ENCODE data around the gene DBNDD1. TPM values are rescaled to one million over a fixed set of nuclear protein-coding genes. Genes with fewer than 3 reads are reported as not detected.
"Not testable (repeated sequence)": the region's sequence is repeated elsewhere in the genome, so short reads cannot be mapped to it uniquely, and the experiment has no call there.

DBNDD1 gene
- total and polyA plus RNA-seq, 2 experiments from 2014 or later = 63.3 to 90.8 TPM

DNA sequence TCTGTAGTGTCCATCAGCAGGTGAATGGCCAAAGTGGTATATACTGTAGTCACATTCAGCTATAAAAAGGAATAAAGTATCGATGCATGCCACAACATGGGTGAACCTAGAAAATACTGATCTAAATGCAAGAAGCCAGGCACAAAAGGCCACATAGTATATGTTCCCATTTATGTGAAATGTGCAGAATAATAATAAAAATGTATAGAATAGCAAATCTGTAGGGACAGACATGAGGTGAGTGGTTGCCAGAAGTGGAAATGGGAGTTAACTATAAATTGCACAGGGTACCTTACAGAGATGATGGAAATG lies 23.1 kb downstream of the DBNDD1 start (continued):
- TF ChIP-seq, protein P1, sequence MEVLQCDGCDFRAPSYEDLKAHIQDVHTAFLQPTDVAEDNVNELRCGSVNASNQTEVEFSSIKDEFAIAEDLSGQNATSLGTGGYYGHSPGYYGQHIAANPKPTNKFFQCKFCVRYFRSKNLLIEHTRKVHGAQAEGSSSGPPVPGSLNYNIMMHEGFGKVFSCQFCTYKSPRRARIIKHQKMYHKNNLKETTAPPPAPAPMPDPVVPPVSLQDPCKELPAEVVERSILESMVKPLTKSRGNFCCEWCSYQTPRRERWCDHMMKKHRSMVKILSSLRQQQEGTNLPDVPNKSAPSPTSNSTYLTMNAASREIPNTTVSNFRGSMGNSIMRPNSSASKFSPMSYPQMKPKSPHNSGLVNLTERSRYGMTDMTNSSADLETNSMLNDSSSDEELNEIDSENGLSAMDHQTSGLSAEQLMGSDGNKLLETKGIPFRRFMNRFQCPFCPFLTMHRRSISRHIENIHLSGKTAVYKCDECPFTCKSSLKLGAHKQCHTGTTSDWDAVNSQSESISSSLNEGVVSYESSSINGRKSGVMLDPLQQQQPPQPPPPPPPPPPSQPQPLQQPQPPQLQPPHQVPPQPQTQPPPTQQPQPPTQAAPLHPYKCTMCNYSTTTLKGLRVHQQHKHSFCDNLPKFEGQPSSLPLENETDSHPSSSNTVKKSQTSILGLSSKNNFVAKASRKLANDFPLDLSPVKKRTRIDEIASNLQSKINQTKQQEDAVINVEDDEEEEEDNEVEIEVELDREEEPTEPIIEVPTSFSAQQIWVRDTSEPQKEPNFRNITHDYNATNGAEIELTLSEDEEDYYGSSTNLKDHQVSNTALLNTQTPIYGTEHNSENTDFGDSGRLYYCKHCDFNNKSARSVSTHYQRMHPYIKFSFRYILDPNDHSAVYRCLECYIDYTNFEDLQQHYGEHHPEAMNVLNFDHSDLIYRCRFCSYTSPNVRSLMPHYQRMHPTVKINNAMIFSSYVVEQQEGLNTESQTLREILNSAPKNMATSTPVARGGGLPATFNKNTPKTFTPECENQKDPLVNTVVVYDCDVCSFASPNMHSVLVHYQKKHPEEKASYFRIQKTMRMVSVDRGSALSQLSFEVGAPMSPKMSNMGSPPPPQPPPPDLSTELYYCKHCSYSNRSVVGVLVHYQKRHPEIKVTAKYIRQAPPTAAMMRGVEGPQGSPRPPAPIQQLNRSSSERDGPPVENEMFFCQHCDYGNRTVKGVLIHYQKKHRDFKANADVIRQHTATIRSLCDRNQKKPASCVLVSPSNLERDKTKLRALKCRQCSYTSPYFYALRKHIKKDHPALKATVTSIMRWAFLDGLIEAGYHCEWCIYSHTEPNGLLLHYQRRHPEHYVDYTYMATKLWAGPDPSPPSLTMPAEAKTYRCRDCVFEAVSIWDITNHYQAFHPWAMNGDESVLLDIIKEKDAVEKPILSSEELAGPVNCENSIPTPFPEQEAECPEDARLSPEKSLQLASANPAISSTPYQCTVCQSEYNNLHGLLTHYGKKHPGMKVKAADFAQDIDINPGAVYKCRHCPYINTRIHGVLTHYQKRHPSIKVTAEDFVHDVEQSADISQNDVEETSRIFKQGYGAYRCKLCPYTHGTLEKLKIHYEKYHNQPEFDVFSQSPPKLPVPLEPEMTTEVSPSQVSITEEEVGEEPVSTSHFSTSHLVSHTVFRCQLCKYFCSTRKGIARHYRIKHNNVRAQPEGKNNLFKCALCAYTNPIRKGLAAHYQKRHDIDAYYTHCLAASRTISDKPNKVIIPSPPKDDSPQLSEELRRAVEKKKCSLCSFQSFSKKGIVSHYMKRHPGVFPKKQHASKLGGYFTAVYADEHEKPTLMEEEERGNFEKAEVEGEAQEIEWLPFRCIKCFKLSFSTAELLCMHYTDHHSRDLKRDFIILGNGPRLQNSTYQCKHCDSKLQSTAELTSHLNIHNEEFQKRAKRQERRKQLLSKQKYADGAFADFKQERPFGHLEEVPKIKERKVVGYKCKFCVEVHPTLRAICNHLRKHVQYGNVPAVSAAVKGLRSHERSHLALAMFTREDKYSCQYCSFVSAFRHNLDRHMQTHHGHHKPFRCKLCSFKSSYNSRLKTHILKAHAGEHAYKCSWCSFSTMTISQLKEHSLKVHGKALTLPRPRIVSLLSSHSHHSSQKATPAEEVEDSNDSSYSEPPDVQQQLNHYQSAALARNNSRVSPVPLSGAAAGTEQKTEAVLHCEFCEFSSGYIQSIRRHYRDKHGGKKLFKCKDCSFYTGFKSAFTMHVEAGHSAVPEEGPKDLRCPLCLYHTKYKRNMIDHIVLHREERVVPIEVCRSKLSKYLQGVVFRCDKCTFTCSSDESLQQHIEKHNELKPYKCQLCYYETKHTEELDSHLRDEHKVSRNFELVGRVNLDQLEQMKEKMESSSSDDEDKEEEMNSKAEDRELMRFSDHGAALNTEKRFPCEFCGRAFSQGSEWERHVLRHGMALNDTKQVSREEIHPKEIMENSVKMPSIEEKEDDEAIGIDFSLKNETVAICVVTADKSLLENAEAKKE (CRISPR knock-in tag; IDR thresholded peaks at IDR 0.05) = no peak

DNA sequence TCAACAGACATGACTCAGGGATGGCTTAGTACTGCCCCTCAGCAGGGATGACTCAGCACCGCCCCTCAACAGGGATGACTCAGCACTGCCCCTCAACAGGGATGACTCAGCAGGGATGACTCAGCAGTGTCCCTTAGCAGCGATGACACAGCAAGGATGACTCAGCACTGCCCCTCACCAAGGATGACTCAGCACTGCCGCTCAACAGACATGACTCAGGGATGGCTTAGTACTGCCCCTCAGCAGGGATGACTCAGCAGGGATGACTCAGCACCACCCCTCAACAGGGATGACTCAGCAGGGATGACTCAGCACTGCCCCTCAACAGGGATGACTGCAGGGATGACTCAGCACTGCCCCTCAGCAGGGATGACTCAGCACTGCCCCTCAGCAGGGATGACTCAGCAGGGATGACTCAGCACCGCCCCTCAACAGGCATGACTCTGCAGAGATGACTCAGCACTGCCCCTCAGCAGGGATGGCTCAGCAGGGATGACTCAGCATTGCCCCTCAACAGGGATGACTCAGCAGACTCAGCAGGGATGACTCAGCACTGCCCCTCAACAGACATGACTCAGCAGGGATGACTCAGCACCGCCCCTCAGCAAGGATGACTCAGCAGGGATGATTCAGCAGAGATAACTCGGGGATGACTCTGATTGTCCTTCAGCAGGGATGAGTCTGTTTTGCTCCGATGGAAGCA lies 23.6 kb downstream of the DBNDD1 start:
- DNase-seq (ENCODE audit: low spot score) = peak; percentile 61
- not testable (repeated sequence) for ATAC-seq; H3K4me1 Mint-ChIP-seq; H3K27me3 ChIP-seq (ENCODE audit: insufficient read depth); H2AFZ ChIP-seq; H3K4me2 ChIP-seq; H3K4me1 ChIP-seq (ENCODE audit: insufficient read depth); H3K4me3 ChIP-seq; H4K20me1 ChIP-seq (replicated peaks; ENCODE audit: insufficient read depth); H3K9me2 ChIP-seq (ENCODE audit: insufficient read depth); H3K79me2 ChIP-seq (replicated peaks; ENCODE audit: insufficient read depth)
- Histone ChIP-seq H3K27ac (ENCODE audit: low read depth) (peak overlapping the region; percentile 99), H3K36me3 (ENCODE audit: insufficient read depth) (peaks cover 17% of the 10 kb centered on the region), H3F3A (replicated peaks; ENCODE audit: low read depth) (peaks cover 35% of the 10 kb centered on the region)
- Mint-ChIP-seq H3K36me3 (ENCODE audit: low read depth) (peaks cover 80% of the 10 kb centered on the region), H3K27ac (peak overlapping the region; percentile 100), H3K27me3 (ENCODE audit: insufficient read depth, low read depth, poor library complexity) (peaks cover 61% of the 10 kb centered on the region), H3K9me3 (peaks cover 41% of the 10 kb centered on the region), H3K4me3 (peak overlapping the region; percentile 38; the same call in 2 of the 3 replicates)

DNA sequence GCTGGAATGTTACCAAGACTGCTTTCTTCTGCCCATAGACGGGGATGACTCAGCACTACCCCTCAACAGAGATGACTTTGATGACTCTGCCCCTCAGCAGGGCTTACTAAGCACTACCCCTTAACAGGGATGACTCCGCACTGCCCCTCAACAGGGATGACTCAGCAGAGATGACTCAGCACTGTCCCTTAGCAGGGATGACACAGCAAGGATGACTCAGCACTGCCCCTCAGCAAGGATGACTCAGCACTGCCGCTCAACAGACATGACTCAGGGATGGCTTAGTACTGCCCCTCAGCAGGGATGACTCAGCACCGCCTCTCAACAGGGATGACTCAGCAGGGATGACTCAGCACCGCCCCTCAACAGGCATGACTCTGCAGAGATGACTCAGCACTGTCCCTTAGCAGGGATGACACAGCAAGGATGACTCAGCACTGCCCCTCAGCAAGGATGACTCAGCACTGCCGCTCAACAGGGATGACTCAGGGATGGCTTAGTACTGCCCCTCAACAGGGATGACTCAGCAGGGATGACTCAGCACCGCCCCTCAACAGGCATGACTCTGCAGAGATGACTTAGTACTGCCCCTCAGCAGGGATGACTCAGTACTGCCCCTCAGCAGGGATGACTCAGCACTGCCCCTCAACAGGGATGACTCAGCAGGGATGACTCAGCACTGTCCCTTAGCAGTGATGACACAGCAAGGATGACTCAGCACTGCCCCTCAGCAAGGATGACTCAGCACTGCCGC lies 24.4 kb downstream of the DBNDD1 start:
- not testable (repeated sequence) for H3K27me3 ChIP-seq (ENCODE audit: insufficient read depth); H3K79me2 ChIP-seq (replicated peaks; ENCODE audit: insufficient read depth); H3K4me1 Mint-ChIP-seq; H3K9me2 ChIP-seq (ENCODE audit: insufficient read depth); H3K4me3 ChIP-seq; H3K4me2 ChIP-seq; ATAC-seq; H3K4me1 ChIP-seq (ENCODE audit: insufficient read depth); H4K20me1 ChIP-seq (replicated peaks; ENCODE audit: insufficient read depth); H2AFZ ChIP-seq
- DNase-seq (ENCODE audit: low spot score) = peak; percentile 47
- Histone ChIP-seq H3K27ac (ENCODE audit: low read depth) (peak overlapping the region; percentile 99), H3K36me3 (ENCODE audit: insufficient read depth) (peaks cover 17% of the 10 kb centered on the region), H3F3A (replicated peaks; ENCODE audit: low read depth) (peaks cover 35% of the 10 kb centered on the region)
- peak overlapping the region; percentile 38; the same call in 2 of the 3 replicates for H3K4me3 Mint-ChIP-seq
- peaks cover 83% of the 10 kb centered on the region for H3K36me3 Mint-ChIP-seq (ENCODE audit: low read depth)
- H3K27ac Mint-ChIP-seq = peak overlapping the region; percentile 100
- H3K9me3 Mint-ChIP-seq = peaks cover 41% of the 10 kb centered on the region
- H3K27me3 Mint-ChIP-seq (ENCODE audit: insufficient read depth, low read depth, poor library complexity) = peaks cover 59% of the 10 kb centered on the region
